NAMALWA (cell line): Measurements from ENCODE around the gene STYX.
A peak's percentile ranks its signal among the peaks of the same experiment; 100 is the strongest.

Experiments used
- DNase-seq: peaks from one replicate; pipeline ENCODE4 v3.0.0-alpha.2; 2015; ENCODE audit warnings: low spot score

STYX gene

DNA sequence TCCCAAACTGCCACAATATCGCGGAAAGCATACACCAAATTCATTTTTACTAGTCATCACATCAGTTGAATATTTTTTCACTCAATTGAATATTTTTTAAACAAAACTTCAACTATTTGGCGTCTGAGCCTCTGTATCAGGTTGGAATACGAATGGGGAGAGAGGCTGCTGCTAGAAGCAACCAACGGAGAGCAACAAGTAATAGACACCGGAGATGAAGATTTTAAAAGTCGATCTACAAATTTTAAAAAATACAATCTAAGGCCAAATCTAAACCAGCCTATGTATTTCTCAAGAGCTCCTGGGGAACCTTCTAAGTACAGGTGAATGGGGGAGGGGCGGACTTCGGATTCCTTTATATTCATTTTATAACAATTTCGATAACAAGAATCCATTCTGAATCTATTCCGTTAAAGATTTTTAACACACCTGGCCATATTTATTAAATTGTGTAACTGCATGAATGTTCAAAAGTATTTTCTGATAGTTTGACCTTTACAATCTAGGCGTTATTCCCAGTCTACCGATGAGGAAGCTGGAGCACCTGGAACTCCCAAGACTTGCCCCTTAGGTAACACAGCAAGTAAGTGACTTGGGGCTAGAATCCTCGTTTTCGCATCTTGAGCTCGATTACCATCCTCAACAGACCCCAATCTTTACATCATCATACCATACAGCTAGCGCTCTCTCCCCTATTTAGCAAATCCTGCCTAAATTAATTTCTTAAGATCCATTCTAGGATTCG is 60.2 kb downstream of the STYX start:
- no peak for DNase-seq

DNA sequence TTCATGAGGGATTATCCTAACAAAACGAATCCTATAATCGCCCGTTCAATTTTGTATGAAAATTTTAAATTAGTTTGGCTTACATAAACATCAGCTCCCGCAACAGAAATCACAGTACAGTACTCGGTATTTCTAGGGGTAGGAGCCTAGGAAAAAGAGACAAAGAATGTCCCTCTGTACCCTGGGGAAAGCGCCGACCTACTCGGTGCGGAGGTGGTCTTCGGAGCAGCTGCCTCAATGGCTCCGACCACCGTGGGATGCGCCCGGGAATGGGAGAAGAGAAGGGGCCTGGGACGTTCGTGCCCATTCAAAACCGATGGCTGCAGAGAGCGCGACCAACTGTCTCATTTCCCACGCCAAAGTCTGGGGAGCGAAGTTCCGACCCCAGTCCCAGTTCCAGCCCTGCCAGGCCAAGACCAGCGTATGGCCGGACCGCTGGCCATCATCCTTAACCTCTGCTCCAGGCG is 60.8 kb downstream of the STYX start:
- no peak for DNase-seq

DNA sequence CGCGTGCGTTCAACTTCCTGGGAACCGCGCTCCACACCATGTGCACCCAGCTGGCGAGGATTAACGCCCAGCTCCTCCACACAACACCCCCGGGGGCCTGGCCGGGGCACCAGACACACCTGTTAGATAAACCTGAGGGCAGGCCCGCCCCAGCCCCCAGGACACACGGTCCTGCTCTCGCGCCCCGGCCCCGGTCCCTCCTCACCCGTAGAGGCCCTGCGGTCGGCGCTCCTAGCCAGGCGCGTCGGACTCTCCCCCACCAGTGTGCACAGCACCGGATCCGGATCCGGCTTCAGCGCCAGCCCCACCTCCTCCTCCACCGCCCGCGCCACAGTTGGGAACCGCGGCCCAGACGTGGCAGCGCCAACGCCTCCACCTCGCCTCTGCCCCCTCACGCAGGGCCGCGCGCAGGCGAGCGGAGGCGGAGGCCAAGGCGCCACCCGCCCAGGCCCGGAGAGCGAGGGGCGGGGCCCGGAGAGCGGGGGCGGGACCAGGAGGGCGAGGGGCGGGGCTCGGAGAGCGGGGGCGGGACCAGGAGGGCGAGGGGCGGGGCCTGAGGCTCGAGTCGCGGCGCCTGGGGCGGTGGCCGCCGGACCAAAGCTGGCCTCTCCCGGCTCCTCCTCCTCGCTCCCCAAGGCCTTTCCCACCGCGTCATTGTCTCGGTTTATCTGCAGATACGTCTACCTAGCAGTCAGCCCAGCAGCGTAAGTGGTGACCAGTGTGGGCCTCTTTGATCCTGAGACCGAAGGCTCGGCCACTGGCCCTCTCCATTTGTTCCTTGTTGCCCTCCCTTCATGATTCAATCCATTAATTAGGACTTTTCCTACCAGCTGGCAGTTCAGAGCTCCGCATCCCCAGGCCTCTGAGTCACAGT is 61.5 kb downstream of the STYX start, which contains the start of gene GNPNAT1:
TSS of gene GNPNAT1 (minus strand) at position 385 of the 874 bp plus-strand sequence. CDS start 6,957 bp downstream, outside the sequence.
- DNase-seq, result peak; percentile 78

DNA sequence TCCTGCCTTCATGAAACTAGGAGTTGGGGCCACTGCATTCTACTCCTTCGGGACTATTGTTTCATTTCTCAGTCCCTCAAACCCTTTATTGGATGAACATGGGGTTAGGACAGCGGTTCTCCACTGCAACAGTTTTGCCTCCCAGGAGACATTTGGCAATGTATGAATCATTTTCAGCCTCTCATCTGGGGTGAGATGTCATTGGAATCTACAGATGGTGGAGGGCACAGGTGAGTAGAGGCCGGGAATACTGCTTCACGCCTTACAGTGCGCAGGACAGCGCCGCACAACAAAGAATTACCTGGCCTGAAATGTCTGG is 62.1 kb downstream of the STYX start:
- no peak for DNase-seq

DNA sequence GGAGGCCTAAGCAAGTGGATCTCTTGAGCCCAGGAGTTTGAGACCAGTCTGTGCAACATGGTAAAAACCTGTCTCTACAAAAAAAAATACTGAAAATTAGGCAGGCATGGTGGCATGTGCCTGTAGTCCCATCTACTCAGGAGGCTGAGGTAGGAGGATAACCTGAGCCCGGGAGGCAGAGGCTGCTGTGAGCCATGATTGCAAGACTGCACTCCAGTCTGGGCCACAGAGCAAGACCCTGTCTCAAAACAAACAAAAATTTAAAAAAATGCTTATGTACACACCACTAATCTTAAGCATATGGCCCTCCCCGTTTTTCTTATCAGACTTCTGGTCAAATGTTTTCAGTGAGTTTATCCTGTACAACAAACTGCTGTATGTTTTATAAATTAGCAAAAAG is 63.1 kb downstream of the STYX start:
- no peak for DNase-seq

DNA sequence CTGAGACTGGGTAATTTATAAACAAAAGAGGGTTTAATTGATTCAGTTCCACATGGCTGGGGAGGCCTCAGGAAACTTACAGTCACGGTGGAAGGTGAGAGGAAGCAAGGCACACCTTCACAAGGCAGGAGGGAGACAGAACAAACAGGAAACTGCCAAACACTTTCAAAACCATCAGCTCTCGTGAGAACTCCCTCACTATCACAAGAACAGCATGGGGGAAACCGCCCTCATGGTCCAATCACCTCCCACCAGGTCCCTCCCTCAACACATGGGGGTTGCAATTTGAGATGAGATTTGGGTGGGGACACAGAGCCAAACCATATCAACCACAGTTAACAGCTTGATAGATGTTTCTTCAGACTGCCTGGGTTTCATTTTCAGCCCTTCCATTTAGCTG is 67.7 kb downstream of the STYX start:
- no peak for DNase-seq

DNA sequence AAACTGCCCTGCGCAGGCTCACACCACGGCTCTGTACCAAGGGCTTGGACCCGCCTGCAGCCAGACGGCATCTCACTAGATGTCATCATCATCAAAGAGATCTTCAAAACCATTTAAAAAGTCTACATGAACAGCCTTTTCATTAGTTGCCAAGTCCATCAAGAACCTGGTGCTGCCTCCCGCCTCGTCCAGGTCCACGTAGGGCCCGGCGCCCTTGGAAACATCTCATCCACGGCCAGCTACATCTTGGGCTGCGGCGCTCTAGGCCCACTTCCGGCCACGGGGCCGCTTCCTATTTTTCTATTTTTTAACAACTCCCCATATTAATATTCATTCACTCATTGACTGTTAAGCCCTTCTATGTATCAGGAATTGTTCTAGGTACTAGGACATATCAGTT is 68.9 kb downstream of the STYX start:
- DNase-seq, result no peak

DNA sequence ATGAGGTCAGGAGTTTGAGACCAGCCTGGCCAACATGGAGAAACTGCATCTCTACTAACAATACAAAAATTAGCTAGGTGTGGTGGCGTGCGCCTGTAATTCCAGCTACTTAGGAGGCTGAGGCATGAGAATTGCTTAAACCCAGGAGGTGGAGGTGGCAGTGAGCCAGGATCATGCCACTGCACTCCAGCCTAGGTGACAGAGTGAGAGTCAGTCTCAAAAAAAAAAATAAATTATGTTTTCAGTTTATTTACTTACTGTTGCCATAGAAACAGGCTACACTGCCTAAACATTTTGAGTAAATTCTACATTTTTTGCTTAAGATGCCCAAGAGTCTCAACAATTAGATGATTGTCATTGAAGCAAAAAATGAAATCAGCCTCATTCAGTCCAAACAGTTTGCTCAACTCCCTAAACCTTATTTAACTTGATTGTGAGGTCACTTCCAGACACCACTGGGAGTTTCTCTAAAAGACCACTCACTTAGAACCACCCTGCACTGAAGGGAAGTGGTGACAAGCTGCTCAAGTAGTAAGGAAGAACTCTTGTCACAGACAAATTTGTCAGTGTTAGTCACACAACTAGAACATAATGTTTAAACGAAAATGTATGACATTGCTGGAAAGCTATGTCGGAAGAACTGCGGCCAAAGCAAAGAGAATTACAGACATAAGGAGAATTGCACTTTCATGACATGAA is 71.2 kb downstream of the STYX start:
- DNase-seq, result peak; percentile 2

DNA sequence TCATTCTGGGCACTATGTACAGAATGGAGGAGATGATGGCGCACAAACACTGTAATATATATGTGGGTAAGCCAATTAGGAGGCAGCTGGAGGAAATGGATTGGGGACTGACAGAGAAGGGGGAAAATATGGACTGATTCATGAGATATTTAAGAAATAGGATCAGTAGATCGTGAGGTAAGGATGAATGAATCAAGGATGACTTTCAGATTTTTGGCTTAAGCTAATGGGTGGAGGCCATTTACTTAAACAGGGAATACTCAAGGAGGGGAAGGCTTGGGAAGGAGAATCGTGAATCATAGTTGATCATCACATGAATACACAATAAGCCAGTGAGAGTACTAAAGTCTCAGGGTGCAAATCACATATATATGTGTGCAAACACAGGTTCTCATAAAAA is 72.6 kb downstream of the STYX start:
- no peak for DNase-seq

DNA sequence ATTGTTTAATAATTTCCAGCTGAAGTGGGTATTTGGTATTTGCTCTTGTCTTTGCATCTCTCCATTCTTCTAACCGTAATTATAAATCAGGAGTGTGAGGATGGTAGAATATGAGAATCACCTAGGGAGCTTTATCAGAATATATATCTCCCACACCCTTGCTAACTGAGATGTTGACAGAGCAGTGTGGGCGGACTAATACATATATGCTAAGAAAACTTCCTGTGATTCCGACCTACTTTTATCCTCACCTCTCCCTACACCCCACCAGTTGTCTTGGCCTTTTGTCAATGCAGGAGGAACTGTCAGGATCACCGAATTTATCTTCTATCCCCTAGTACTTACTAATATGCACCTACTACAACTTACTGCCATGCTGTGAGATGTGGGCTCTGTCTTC is 76.1 kb downstream of the STYX start:
- no peak for DNase-seq

DNA sequence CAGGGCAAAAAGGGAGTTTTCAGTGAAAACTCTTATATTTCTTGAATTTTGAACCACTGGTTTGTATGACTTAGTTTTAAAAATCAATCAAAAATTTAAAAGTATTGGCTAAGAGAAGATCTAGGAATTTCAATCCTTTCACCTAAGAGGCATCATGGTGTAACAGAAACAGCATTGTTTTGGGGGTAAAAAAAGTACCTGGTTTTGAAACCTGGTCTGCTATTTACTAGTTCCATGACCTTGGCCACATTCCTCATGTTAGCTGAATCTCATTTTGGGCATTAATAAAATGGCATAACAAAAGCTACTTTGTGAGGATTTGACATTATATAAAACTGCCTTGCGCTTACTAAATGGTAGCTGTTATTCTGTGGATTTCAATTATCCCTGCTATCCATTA is 78.1 kb downstream of the STYX start:
- DNase-seq, result no peak

DNA sequence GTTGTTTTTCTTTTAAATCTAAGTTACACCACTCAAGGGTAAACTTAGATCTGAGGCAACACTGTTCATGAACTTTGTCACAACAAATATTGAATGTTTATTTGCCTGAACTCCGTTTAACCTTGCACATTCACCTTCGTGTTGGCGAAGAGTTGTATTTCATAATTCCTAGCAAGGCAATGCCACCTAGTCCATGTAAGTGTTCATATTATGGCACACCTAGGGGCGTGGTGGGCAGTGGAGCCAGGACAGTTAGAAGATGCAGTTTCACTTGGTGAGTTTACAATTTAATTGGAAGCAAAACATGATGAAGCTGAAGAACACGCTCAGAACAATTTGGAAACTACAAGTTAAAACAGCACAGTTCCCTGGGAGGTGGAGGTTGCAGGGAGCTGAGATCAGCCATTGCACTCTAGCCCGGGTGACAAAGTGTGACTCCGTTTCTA is 91.9 kb downstream of the STYX start:
- no peak for DNase-seq

DNA sequence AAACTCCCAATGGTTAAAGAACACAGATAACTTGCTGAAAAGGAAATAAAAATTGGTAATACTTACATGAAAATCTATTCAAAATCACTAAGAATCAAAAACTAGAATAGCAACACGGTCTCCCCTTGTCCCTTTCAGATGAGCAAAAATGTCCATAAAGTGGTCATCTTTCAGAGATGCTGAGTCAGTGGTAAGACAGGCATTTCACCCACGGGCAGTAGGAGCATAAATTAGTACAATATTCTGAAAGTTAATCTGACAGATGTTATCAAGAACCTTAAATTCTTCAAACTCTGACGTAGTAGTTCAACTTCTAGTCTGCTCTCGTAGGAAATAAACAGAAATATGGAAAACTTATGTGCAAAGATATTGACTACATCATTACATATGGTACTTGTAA is 94.5 kb downstream of the STYX start:
- DNase-seq, result no peak
